RPMI7951 (cell line): ENCODE measurements around the gene ZDHHC6. TPM values are rescaled to one million over a fixed set of nuclear protein-coding genes. Genes with fewer than 3 reads are reported as not detected.
"Not testable (repeated sequence)": the region's sequence is repeated elsewhere in the genome, so short reads cannot be mapped to it uniquely, and the experiment has no call there.

Experiments used
- DNase-seq: peaks from one replicate; pipeline ENCODE4 v3.0.0-alpha.2; 2012; ENCODE audit warnings: low read depth
- total RNA-seq: library from RNA; depleted of rRNA; stranded (reverse); fragments of >200 nt; shearing (Covaris generic); gene quantifications from 2 replicates; pipeline ENCODE4 v1.2.3, GENCODE V29; 2014

The ZDHHC6 gene
- total RNA-seq, 1 experiment from 2014 or later: 38.8 TPM

GRCh38 chr10:112446055-112446854 is 459 bp downstream of the ZDHHC6 start:
- DNase-seq: peak; percentile 30

- DNase-seq: no peak
These were observed 4.7 kb downstream of the ZDHHC6 start for GRCh38 chr10:112442063-112442462.

GRCh38 chr10:112441520-112441919 is 5.2 kb downstream of the ZDHHC6 start:
- DNase-seq: no peak

GRCh38 chr10:112438356-112438755 is 8.4 kb downstream of the ZDHHC6 start:
- DNase-seq: no peak

GRCh38 chr10:112434988-112435619 is 11.6 kb downstream of the ZDHHC6 start:
- DNase-seq: peak; percentile 43

- DNase-seq: no peak
These were observed 13.6 kb downstream of the ZDHHC6 start for GRCh38 chr10:112433136-112433535.

- DNase-seq: no peak
These were observed 17.0 kb downstream of the ZDHHC6 start for GRCh38 chr10:112429654-112430230.

- no peak for DNase-seq
These were observed 17.6 kb downstream of the ZDHHC6 start for GRCh38 chr10:112429147-112429546.

GRCh38 chr10:112426111-112426510 is 20.6 kb downstream of the ZDHHC6 start:
- no peak for DNase-seq

GRCh38 chr10:112424651-112425050 is 22.1 kb downstream of the ZDHHC6 start:
- no peak for DNase-seq

GRCh38 chr10:112421731-112422130 is 25.0 kb downstream of the ZDHHC6 start:
- no peak for DNase-seq

- no peak for DNase-seq
These were observed 34.0 kb downstream of the ZDHHC6 start for GRCh38 chr10:112412696-112413095.

- no peak for DNase-seq
These were observed 37.0 kb downstream of the ZDHHC6 start for GRCh38 chr10:112409755-112410154.

GRCh38 chr10:112409299-112409698 is 37.4 kb downstream of the ZDHHC6 start:
- DNase-seq: no peak

- DNase-seq: no peak
These were observed 39.0 kb downstream of the ZDHHC6 start for GRCh38 chr10:112407696-112408095.

GRCh38 chr10:112406806-112407205 is 39.9 kb downstream of the ZDHHC6 start:
- DNase-seq: not testable (repeated sequence)

- no peak for DNase-seq
These were observed 42.1 kb downstream of the ZDHHC6 start for GRCh38 chr10:112404617-112405016.

- DNase-seq: no peak
These were observed 43.8 kb downstream of the ZDHHC6 start for GRCh38 chr10:112402917-112403316.

GRCh38 chr10:112397592-112397991 is 49.1 kb downstream of the ZDHHC6 start:
- no peak for DNase-seq

- no peak for DNase-seq
These were observed 50.7 kb downstream of the ZDHHC6 start for GRCh38 chr10:112395809-112396530.

GRCh38 chr10:112394475-112394875 is 52.2 kb downstream of the ZDHHC6 start:
- DNase-seq: no peak

- no peak for DNase-seq
These were observed 52.9 kb downstream of the ZDHHC6 start for GRCh38 chr10:112393827-112394226.
